Neural cell (in vitro differentiated cells): ENCODE measurements around the gene ADGRG3. TPM values are rescaled to one million over a fixed set of nuclear protein-coding genes. Genes with fewer than 3 reads are reported as not detected.

ENCODE experiments used
- H2AFZ ChIP-seq: fragments of 200-600, 300-800 bp; sonication (generic), shearing (Covaris generic); 2 replicates; pipeline ENCODE4 v1.6.0; 2014; ENCODE audit warnings: low read depth, mild to moderate bottlenecking, antibody characterized with exemption, low read length, moderate library complexity
- H3F3A ChIP-seq: fragments of 200-600 bp; shearing (Covaris generic); 2 replicates; pipeline ENCODE4 v1.6.1; 2016; ENCODE audit warnings: mild to moderate bottlenecking, moderate library complexity, mixed read lengths, antibody characterized with exemption, low read length; ENCODE audit not compliant: insufficient read depth, poor library complexity, severe bottlenecking
- H3K27ac ChIP-seq: fragments of 200-600, 300-800 bp; sonication (generic), shearing (Covaris generic); 2 replicates; pipeline ENCODE4 v1.5.1; 2014; ENCODE audit warnings: mild to moderate bottlenecking, low read length, moderate library complexity
- H3K27me3 ChIP-seq: fragments of 300-800, 200-600 bp; sonication (generic), shearing (Covaris generic); 2 replicates; pipeline ENCODE4 v1.6.0; 2014; ENCODE audit warnings: mild to moderate bottlenecking, low read depth, low read length, moderate library complexity; ENCODE audit not compliant: insufficient read depth
- H3K36me3 ChIP-seq: fragments of 300-800, 200-600 bp; sonication (generic), shearing (Covaris generic); 2 replicates; pipeline ENCODE4 v1.5.1; 2014; ENCODE audit warnings: mild to moderate bottlenecking, antibody characterized with exemption, low read length, moderate library complexity; ENCODE audit not compliant: insufficient read depth
- H3K4me2 ChIP-seq: fragments of 300-800, 200-600 bp; sonication (generic), shearing (Covaris generic); 2 replicates; pipeline ENCODE4 v1.6.0; 2014; ENCODE audit warnings: mild to moderate bottlenecking, low read length
- H3K4me3 ChIP-seq: fragments of 300-800, 200-600 bp; sonication (generic), shearing (Covaris generic); 2 replicates; pipeline ENCODE4 v1.5.1; 2014; ENCODE audit warnings: mild to moderate bottlenecking, low read length, moderate library complexity
- H3K79me2 ChIP-seq: fragments of 200-600 bp; shearing (Covaris generic); replicated peaks from 2 replicates; pipeline ENCODE4 v1.6.0; 2014; ENCODE audit warnings: mild to moderate bottlenecking, low read length, moderate library complexity; ENCODE audit not compliant: insufficient read depth
- H3K9ac ChIP-seq: fragments of 300-800, 200-600 bp; sonication (generic), shearing (Covaris generic); 2 replicates; pipeline ENCODE4 v1.6.1; 2016; ENCODE audit warnings: mild to moderate bottlenecking, low read length, mixed read lengths
- H3K9me2 ChIP-seq: fragments of 200-600 bp; shearing (Covaris generic); 2 replicates; pipeline ENCODE4 v1.6.1; 2016; ENCODE audit warnings: mild to moderate bottlenecking, low read length, mixed read lengths; ENCODE audit not compliant: insufficient read depth
- H3K9me3 ChIP-seq: fragments of 200-600, 300-800 bp; sonication (generic), shearing (Covaris generic); 2 replicates; pipeline ENCODE4 v1.6.1; 2016; ENCODE audit warnings: mild to moderate bottlenecking, mixed run types, low read length, moderate library complexity, mixed read lengths
- H4K20me1 ChIP-seq: fragments of 200-600 bp; shearing (Covaris generic); 2 replicates; pipeline ENCODE4 v1.6.1; 2016; ENCODE audit warnings: mild to moderate bottlenecking, mixed run types; ENCODE audit not compliant: insufficient read depth
- CTCF ChIP-seq: fragments of 450-650 bp; IDR thresholded peaks from 2 replicates; pipeline ENCODE4 v1.5.1; 2014; ENCODE audit warnings: antibody characterized with exemption, mild to moderate bottlenecking, moderate library complexity; ENCODE audit not compliant: poor library complexity, severe bottlenecking
- EP300 ChIP-seq: fragments of 450-650 bp; conservative IDR thresholded peaks from 2 replicates; pipeline ENCODE4 v1.6.1; 2014; ENCODE audit warnings: antibody characterized with exemption, mild to moderate bottlenecking, moderate library complexity; ENCODE audit not compliant: poor library complexity, severe bottlenecking
- EZH2 ChIP-seq: fragments of 200-600, 300-800 bp; shearing (Covaris generic), sonication (generic); IDR thresholded peaks from 2 replicates; pipeline ENCODE4 v1.6.1; 2014; ENCODE audit warnings: antibody characterized with exemption, low read length, borderline replicate concordance, mild to moderate bottlenecking; ENCODE audit not compliant: insufficient read depth, poor library complexity, severe bottlenecking
- MXI1 ChIP-seq: fragments of 450-650 bp; conservative IDR thresholded peaks from 2 replicates; pipeline ENCODE4 v1.6.1; 2014; ENCODE audit warnings: antibody characterized with exemption, mild to moderate bottlenecking; ENCODE audit not compliant: poor library complexity, severe bottlenecking
- POLR2AphosphoS5 ChIP-seq: IDR thresholded peaks from 2 replicates; pipeline ENCODE4 v1.6.1; 2012
- RAD21 ChIP-seq: fragments of 450-650 bp; conservative IDR thresholded peaks from 2 replicates; pipeline ENCODE4 v1.6.1; 2014; ENCODE audit warnings: antibody characterized with exemption, mild to moderate bottlenecking, moderate library complexity
- REST ChIP-seq: IDR thresholded peaks from 2 replicates; pipeline ENCODE4 v1.6.1; 2012; ENCODE audit warnings: borderline replicate concordance
- SMC3 ChIP-seq: fragments of 450-650 bp; conservative IDR thresholded peaks from 2 replicates; pipeline ENCODE4 v1.6.1; 2014; ENCODE audit warnings: antibody characterized with exemption, mild to moderate bottlenecking, moderate library complexity; ENCODE audit not compliant: poor library complexity
- TAF1 ChIP-seq: IDR thresholded peaks from 2 replicates; pipeline ENCODE4 v1.6.1; 2012; ENCODE audit warnings: low read depth
- polyA plus RNA-seq: library from polyadenylated mRNA; depleted of rRNA; stranded (reverse); fragments of >200 nt; gene quantifications from 2 replicates; pipeline ENCODE4 v1.2.3, GENCODE V29; 2014

ADGRG3 gene
- polyA plus RNA-seq, 1 donor from 2014 or later, result 0.62 TPM

GRCh38 chr16:57664662-57665025 lies 3.5 kb upstream of the ADGRG3 start:
- no peak overlapping the region for H3K27ac ChIP-seq
- no peaks in the 10 kb centered on the region for H3K79me2 ChIP-seq
- H3K27me3 ChIP-seq, result no peaks in the 10 kb centered on the region
- no peak overlapping the region for H2AFZ ChIP-seq
- no peak overlapping the region for H3K9ac ChIP-seq
- no peak overlapping the region for H3K4me3 ChIP-seq
- H4K20me1 ChIP-seq, result no peaks in the 10 kb centered on the region
- no peak overlapping the region for H3K4me2 ChIP-seq
- TF ChIP-seq CTCF (no peak), SMC3 (no peak), REST (no peak), POLR2AphosphoS5 (no peak), EP300 (no peak), TAF1 (no peak), MXI1 (no peak), EZH2 (no peak), RAD21 (no peak)
- H3K9me3 ChIP-seq, result no peaks in the 10 kb centered on the region
- H3K36me3 ChIP-seq, result peaks cover 20% of the 10 kb centered on the region
- H3F3A ChIP-seq, result no peaks in the 10 kb centered on the region
- H3K9me2 ChIP-seq, result no peaks in the 10 kb centered on the region

- TF ChIP-seq TAF1 (no peak), EZH2 (no peak), REST (no peak), SMC3 (no peak), EP300 (no peak), POLR2AphosphoS5 (no peak), CTCF (no peak), RAD21 (no peak), MXI1 (no peak)
- Histone ChIP-seq H3F3A (no peaks in the 10 kb centered on the region), H3K9me3 (no peaks in the 10 kb centered on the region), H3K4me2 (no peak overlapping the region), H3K27ac (no peak overlapping the region), H4K20me1 (no peaks in the 10 kb centered on the region), H3K79me2 (no peaks in the 10 kb centered on the region), H3K9me2 (no peaks in the 10 kb centered on the region), H3K27me3 (no peaks in the 10 kb centered on the region), H3K9ac (no peak overlapping the region), H3K4me3 (no peak overlapping the region), H2AFZ (no peak overlapping the region), H3K36me3 (peaks cover 12% of the 10 kb centered on the region)
Observed at GRCh38 chr16:57665541-57665940, 2.6 kb upstream of the ADGRG3 start.
